Osteoblast (primary cell): ENCODE measurements around the gene CNTNAP4. TPM values are rescaled to one million over a fixed set of nuclear protein-coding genes. Genes with fewer than 3 reads are reported as not detected.

ENCODE experiments used
- DNase-seq: peaks from one replicate; pipeline ENCODE4 v3.0.0; 2011; ENCODE audit warnings: low spot score, mixed read lengths; ENCODE audit not compliant: insufficient read length; ENCODE audit errors: missing footprints
- H2AFZ ChIP-seq: 2 replicates; pipeline ENCODE4 v1.6.0; 2011; ENCODE audit warnings: mild to moderate bottlenecking, low read length
- H3K27ac ChIP-seq: 2 replicates; pipeline ENCODE4 v1.5.1; 2011; ENCODE audit warnings: mild to moderate bottlenecking, low read depth, low read length, moderate library complexity
- H3K27me3 ChIP-seq: 2 replicates; pipeline ENCODE4 v1.6.0; 2012; ENCODE audit warnings: mild to moderate bottlenecking, control low read depth, inconsistent platforms, low read length, moderate library complexity; ENCODE audit not compliant: insufficient read depth
- H3K36me3 ChIP-seq: 2 replicates; pipeline ENCODE4 v1.5.1; 2011; ENCODE audit warnings: mild to moderate bottlenecking, low read length, control low read depth, moderate library complexity; ENCODE audit not compliant: insufficient read depth
- H3K4me1 ChIP-seq: 2 replicates; pipeline ENCODE4 v1.5.1; 2011; ENCODE audit warnings: mild to moderate bottlenecking, low read length, control low read depth, moderate library complexity; ENCODE audit not compliant: insufficient read depth
- H3K4me2 ChIP-seq: 2 replicates; pipeline ENCODE4 v1.6.0; 2011; ENCODE audit warnings: mild to moderate bottlenecking, low read length; ENCODE audit not compliant: insufficient read depth
- H3K4me3 ChIP-seq: fragments of 200-600 bp; sonication (generic); 3 replicates; pipeline ENCODE4 v1.5.1; 2012; ENCODE audit warnings: mild to moderate bottlenecking, low read length, inconsistent platforms; ENCODE audit not compliant: insufficient read depth
- H3K79me2 ChIP-seq: 2 replicates; pipeline ENCODE4 v1.6.0; 2012; ENCODE audit warnings: mild to moderate bottlenecking, low read length, control low read depth, inconsistent platforms; ENCODE audit not compliant: insufficient read depth
- H3K9me3 ChIP-seq: 2 replicates; pipeline ENCODE4 v1.5.1; 2011; ENCODE audit warnings: low read depth, low read length, control low read depth
- H4K20me1 ChIP-seq: 2 replicates; pipeline ENCODE4 v1.6.0; 2012; ENCODE audit warnings: mild to moderate bottlenecking, low read length, control low read depth; ENCODE audit not compliant: insufficient read depth
- total RNA-seq: library from RNA; depleted of rRNA; stranded (reverse); fragments of >200 nt; gene quantifications from 2 replicates; pipeline ENCODE4 v1.2.3, GENCODE V29; 2012
- TF ChIP-seq, protein P1 (sequence below): IDR thresholded peaks from 2 replicates; pipeline ENCODE4 v1.5.1; 2011; ENCODE audit warnings: mild to moderate bottlenecking, low read depth, low read length, moderate library complexity; ENCODE audit errors: extremely low read depth

Gene CNTNAP4
- total RNA-seq, 1 donor, result under 0.01 TPM

DNA sequence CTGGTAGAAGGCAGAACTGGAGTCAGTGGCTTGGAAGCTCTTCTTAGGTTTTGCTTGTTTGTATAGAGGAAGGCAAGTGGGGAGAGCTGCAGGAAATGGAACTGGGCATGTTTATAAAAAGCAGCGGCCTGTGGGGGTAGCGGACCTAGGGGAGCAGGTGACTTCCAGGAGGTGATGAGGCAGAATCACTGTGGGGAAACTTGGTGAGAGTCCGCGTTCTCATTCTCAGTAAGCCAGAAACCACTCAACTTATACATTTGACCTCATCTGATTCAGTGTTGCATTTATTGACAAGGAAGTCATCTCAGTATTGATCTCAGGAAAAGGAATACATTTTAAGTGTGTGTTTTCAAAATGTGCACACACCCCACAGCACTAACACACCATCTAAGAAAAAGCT, 299.8 kb downstream of the CNTNAP4 start:
- Histone ChIP-seq H3K4me1 (no peaks in the 10 kb centered on the region), H3K36me3 (no peaks in the 10 kb centered on the region), H2AFZ (no peak overlapping the region), H3K27me3 (no peaks in the 10 kb centered on the region), H4K20me1 (no peaks in the 10 kb centered on the region), H3K79me2 (no peaks in the 10 kb centered on the region), H3K4me3 (no peak overlapping the region), H3K9me3 (no peaks in the 10 kb centered on the region), H3K4me2 (no peak overlapping the region), H3K27ac (no peak overlapping the region)
- no peak for DNase-seq
- TF ChIP-seq, protein P1, sequence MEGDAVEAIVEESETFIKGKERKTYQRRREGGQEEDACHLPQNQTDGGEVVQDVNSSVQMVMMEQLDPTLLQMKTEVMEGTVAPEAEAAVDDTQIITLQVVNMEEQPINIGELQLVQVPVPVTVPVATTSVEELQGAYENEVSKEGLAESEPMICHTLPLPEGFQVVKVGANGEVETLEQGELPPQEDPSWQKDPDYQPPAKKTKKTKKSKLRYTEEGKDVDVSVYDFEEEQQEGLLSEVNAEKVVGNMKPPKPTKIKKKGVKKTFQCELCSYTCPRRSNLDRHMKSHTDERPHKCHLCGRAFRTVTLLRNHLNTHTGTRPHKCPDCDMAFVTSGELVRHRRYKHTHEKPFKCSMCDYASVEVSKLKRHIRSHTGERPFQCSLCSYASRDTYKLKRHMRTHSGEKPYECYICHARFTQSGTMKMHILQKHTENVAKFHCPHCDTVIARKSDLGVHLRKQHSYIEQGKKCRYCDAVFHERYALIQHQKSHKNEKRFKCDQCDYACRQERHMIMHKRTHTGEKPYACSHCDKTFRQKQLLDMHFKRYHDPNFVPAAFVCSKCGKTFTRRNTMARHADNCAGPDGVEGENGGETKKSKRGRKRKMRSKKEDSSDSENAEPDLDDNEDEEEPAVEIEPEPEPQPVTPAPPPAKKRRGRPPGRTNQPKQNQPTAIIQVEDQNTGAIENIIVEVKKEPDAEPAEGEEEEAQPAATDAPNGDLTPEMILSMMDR, result no peak

DNA sequence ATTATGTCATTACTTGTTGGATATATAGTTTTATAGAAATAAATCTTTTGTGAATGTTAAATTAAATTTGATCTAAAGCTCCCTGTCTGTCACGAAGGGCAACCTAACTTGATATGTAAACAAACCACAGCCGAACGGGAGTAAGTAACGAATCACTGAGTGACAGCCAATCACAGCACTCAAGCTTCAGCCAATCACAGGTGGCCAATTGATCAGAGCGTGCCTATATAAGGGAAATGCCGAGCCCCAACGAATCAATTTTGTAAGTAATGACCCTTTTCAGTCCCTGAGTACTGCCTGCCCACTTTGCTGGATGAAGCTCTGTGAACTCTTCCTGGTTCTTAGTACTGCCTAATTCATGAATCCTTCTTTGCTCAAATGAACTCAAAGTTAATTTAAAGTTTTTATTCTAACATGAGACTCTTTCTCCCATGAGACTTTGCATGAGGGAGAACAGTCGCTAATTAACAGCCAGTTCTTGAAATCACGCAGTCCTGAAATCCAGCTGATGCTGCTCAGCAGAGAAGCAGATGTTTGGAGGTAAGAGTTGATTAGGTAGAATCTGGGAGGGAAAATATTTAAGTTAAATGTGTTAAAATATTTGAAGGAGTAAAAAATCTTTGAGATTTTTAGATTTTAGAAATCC, 302.2 kb downstream of the CNTNAP4 start:
- H2AFZ ChIP-seq, result no peak overlapping the region

DNA sequence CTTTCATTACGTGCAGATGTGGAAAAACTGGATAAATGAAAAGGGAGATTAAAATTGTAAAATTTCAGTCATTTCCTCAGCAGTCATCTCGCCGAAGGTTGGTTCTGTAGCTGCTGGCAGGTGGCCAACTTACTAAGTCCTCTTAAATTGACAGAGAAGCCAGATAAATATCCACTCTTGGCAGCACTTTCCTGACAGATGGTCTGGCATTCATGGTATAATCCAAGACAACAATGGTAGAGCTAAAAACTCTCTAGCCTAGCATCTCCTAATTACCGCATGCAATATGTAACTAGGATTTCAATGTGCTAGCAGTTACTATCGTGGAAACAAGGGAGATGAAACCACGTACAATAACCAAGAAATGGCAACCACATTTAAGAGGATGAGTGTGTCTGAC, 306.3 kb downstream of the CNTNAP4 start:
- Histone ChIP-seq H3K4me3 (no peak overlapping the region), H3K79me2 (no peaks in the 10 kb centered on the region), H3K4me1 (no peaks in the 10 kb centered on the region), H3K4me2 (no peak overlapping the region), H4K20me1 (no peaks in the 10 kb centered on the region), H3K27ac (no peak overlapping the region), H3K36me3 (no peaks in the 10 kb centered on the region), H3K9me3 (no peaks in the 10 kb centered on the region), H3K27me3 (no peaks in the 10 kb centered on the region), H2AFZ (no peak overlapping the region)
- TF ChIP-seq, protein P1, result no peak
- no peak for DNase-seq

More for the DNA sequence above, 302.2 kb downstream of the CNTNAP4 start:
- no peaks in the 10 kb centered on the region for H3K9me3 ChIP-seq
- no peak overlapping the region for H3K4me3 ChIP-seq
- TF ChIP-seq, protein P1, result no peak
- no peaks in the 10 kb centered on the region for H3K36me3 ChIP-seq
- no peak overlapping the region for H3K27ac ChIP-seq
- H3K79me2 ChIP-seq, result no peaks in the 10 kb centered on the region
- no peak overlapping the region for H3K4me2 ChIP-seq
- no peaks in the 10 kb centered on the region for H3K4me1 ChIP-seq
- H4K20me1 ChIP-seq, result no peaks in the 10 kb centered on the region
- DNase-seq, result no peak
- no peaks in the 10 kb centered on the region for H3K27me3 ChIP-seq

DNA sequence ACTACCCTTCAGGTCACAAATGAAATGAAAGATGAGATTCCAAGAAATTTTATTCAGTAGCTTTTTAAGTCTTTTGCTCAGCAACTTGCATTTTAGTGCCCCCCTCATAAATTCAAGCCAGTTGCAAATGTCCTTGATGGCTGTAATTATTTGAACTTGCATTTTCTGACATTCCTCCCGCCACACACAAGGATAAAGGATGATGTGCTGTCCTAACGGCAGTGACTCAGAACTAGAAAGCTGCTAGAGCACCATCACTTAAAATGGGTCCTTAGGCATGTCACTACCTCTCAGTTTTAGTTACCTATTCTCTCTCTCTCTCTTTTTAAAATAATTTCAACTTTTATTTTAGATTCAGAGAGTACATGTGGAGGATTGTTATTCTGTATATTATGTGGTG, 306.7 kb downstream of the CNTNAP4 start:
- Histone ChIP-seq H4K20me1 (no peaks in the 10 kb centered on the region), H3K36me3 (no peaks in the 10 kb centered on the region), H3K79me2 (no peaks in the 10 kb centered on the region), H2AFZ (no peak overlapping the region), H3K27ac (no peak overlapping the region), H3K4me1 (no peaks in the 10 kb centered on the region), H3K9me3 (no peaks in the 10 kb centered on the region), H3K4me2 (no peak overlapping the region), H3K27me3 (no peaks in the 10 kb centered on the region), H3K4me3 (no peak overlapping the region)
- TF ChIP-seq, protein P1, result no peak
- no peak for DNase-seq
